Uterus (tissue), 4 donors: ENCODE data around the gene HM13. TPM values are rescaled to one million over a fixed set of nuclear protein-coding genes. Genes with fewer than 3 reads are reported as not detected.

Source experiments
- DNase-seq, 2 donors: peaks; one replicate each; pipeline ENCODE4 v3.0.0-alpha.2; 2019 to 2020
- H3K27ac ChIP-seq, 2 donors: fragments of 200-600 bp; sonication (generic); 1 replicate in 1 of 2; 2 replicates in 1 of 2; pipeline ENCODE4 v1.5.1; 2016 to 2018
- H3K27me3 ChIP-seq, 2 donors: fragments of 200-600 bp; sonication (generic); one replicate each; pipeline ENCODE4 v1.5.1; 2018 to 2019; ENCODE audit warnings: control low read depth in 1 of 2
- H3K36me3 ChIP-seq, 2 donors: fragments of 200-600 bp; sonication (generic); one replicate each; pipeline ENCODE4 v1.5.1; 2019; ENCODE audit warnings: control low read depth in 1 of 2
- H3K4me1 ChIP-seq, 2 donors: fragments of 200-600 bp; sonication (generic); one replicate each; pipeline ENCODE4 v1.5.1; 2018 to 2019; ENCODE audit warnings: control low read depth in 1 of 2
- H3K4me3 ChIP-seq, 2 donors: fragments of 200-600 bp; sonication (generic); 1 replicate in 1 of 2; 2 replicates in 1 of 2; pipeline ENCODE4 v1.5.1; 2018 to 2019; ENCODE audit warnings: mild to moderate bottlenecking in 1 of 2
- H3K9me3 ChIP-seq, 2 donors: fragments of 200-600 bp; sonication (generic); one replicate each; pipeline ENCODE4 v1.5.1; 2019; ENCODE audit warnings: control low read depth in 1 of 2
- CTCF ChIP-seq, 4 experiments: fragments of 200-600 bp in 2 of 4; fragments of 450-650 bp in 2 of 4; sonication (generic) in 2 of 4; IDR thresholded peaks; one replicate each; pipeline ENCODE4 v1.5.1; 2016 to 2019; ENCODE audit warnings: antibody characterized with exemption in 4 of 4, mild to moderate bottlenecking in 2 of 4, moderate library complexity in 1 of 4
- POLR2A ChIP-seq, 2 donors: fragments of 450-650 bp; IDR thresholded peaks; one replicate each; pipeline ENCODE4 v1.6.1; 2016; ENCODE audit warnings: antibody characterized with exemption in 2 of 2, mild to moderate bottlenecking in 1 of 2, moderate library complexity in 1 of 2
- intact Hi-C: fragments of 100-400 bp; cut with DNase I; formaldehyde crosslinking; loops from one replicate; pipeline ENCODE4 v1.15.1; 2023; ENCODE audit warnings: low total_unique reads
- total RNA-seq, 4 donors: library from RNA; depleted of rRNA in 3 of 4; stranded (reverse); fragments of >200 nt in 3 of 4; gene quantifications; one replicate each; pipeline versions ENCODE4 v1.1.0 to v1.2.4, GENCODE V29; 2014 to 2023
- donor health status: DM: yes; HTN: yes; CAD: no.

The HM13 gene
- total RNA-seq, 4 donors from 2014 or later = 40.7 to 147 (median 56.0) TPM

- no peak overlapping the region for H3K27ac ChIP-seq
- H3K36me3 ChIP-seq = no peaks in the 10 kb centered on the region
- no peaks in the 10 kb centered on the region for H3K27me3 ChIP-seq
- no peaks in the 10 kb centered on the region for H3K9me3 ChIP-seq
- peaks cover 0 to 2% of the 10 kb centered on the region in 2 donors for H3K4me1 ChIP-seq
- DNase-seq = no peak
- no peak overlapping the region for H3K4me3 ChIP-seq
- no peak for TF ChIP-seq CTCF (IDR thresholded peaks at IDR 0.05)
- TF ChIP-seq POLR2A (IDR thresholded peaks at IDR 0.05) = no peak
- intact Hi-C loops = loop anchor here (5.0 kb wide), 1 partner anchor 45 kb away; no protein-coding TSS in a partner anchor
Measured at GRCh38 chr20:31567380-31567720, 53.1 kb downstream of the HM13 start.

GRCh38 chr20:31568041-31568731, 53.9 kb downstream of the HM13 start:
- peaks cover 0 to 3% of the 10 kb centered on the region in 2 donors for H3K4me1 ChIP-seq
- no peaks in the 10 kb centered on the region for H3K27me3 ChIP-seq
- no peak overlapping the region for H3K4me3 ChIP-seq
- DNase-seq = no peak
- no peaks in the 10 kb centered on the region for H3K9me3 ChIP-seq
- H3K36me3 ChIP-seq = no peaks in the 10 kb centered on the region
- H3K27ac ChIP-seq = no peak overlapping the region
- intact Hi-C loops = loop anchor here (5.0 kb wide), 1 partner anchor 44 kb away; no protein-coding TSS in a partner anchor
- no peak for TF ChIP-seq CTCF (IDR thresholded peaks at IDR 0.05)
- TF ChIP-seq POLR2A (IDR thresholded peaks at IDR 0.05) = no peak

GRCh38 chr20:31568773-31569162, 54.5 kb downstream of the HM13 start:
- intact Hi-C loops = loop anchor here (5.0 kb wide), 1 partner anchor 44 kb away; no protein-coding TSS in a partner anchor
- H3K36me3 ChIP-seq = no peaks in the 10 kb centered on the region
- no peak overlapping the region for H3K4me3 ChIP-seq
- no peaks in the 10 kb centered on the region for H3K9me3 ChIP-seq
- peaks cover 0 to 3% of the 10 kb centered on the region in 2 donors for H3K4me1 ChIP-seq
- no peaks in the 10 kb centered on the region for H3K27me3 ChIP-seq
- H3K27ac ChIP-seq = peak overlapping the region; percentile 18 to 68
- TF ChIP-seq CTCF (IDR thresholded peaks at IDR 0.05) (no peak), POLR2A (IDR thresholded peaks at IDR 0.05) (no peak)
- DNase-seq = no peak

- no peaks in the 10 kb centered on the region for H3K27me3 ChIP-seq
- peak; percentile 59 to 62 for DNase-seq
- H3K36me3 ChIP-seq = no peaks in the 10 kb centered on the region
- H3K27ac ChIP-seq = peak overlapping the region; percentile 47 to 68
- no peaks in the 10 kb centered on the region for H3K9me3 ChIP-seq
- peaks cover 0 to 3% of the 10 kb centered on the region in 2 donors for H3K4me1 ChIP-seq
- intact Hi-C loops = loop anchor here (5.0 kb wide), 1 partner anchor 43 kb away; no protein-coding TSS in a partner anchor
- no peak for TF ChIP-seq POLR2A (IDR thresholded peaks at IDR 0.05)
- TF ChIP-seq CTCF (IDR thresholded peaks at IDR 0.05) = peak; percentile 73 to 78 (median 76)
- no peak overlapping the region for H3K4me3 ChIP-seq
Measured at GRCh38 chr20:31569163-31570020, 55.1 kb downstream of the HM13 start.

GRCh38 chr20:31570021-31570463, 55.8 kb downstream of the HM13 start:
- intact Hi-C loops = no loop called here
- no peak overlapping the region for H3K4me3 ChIP-seq
- H3K4me1 ChIP-seq = peaks cover 0 to 3% of the 10 kb centered on the region in 2 donors
- H3K36me3 ChIP-seq = no peaks in the 10 kb centered on the region
- DNase-seq = no peak
- H3K9me3 ChIP-seq = no peaks in the 10 kb centered on the region
- TF ChIP-seq CTCF (IDR thresholded peaks at IDR 0.05) (no peak), POLR2A (IDR thresholded peaks at IDR 0.05) (no peak)
- H3K27me3 ChIP-seq = no peaks in the 10 kb centered on the region
- H3K27ac ChIP-seq = peak overlapping the region; percentile 47 to 68
